Right lung (tissue), 5 donors: ENCODE results near the gene CFL2. TPM values are rescaled to one million over a fixed set of nuclear protein-coding genes. Genes with fewer than 3 reads are reported as not detected.
"Not testable (repeated sequence)": the region's sequence is repeated elsewhere in the genome, so short reads cannot be mapped to it uniquely, and the experiment has no call there.

Experiments used
- DNase-seq, 2 donors: peaks; one replicate each; pipeline ENCODE4 v3.0.0-alpha.2; 2013
- polyA plus RNA-seq, 5 donors: library from polyadenylated mRNA; unstranded; fragments of 120-200 nt; gene quantifications; one replicate each; pipeline versions ENCODE4 v1.2.1 to v1.2.3, GENCODE V29; 2013; ENCODE audit warnings: inconsistent platforms in 1 of 5, low replicate concordance in 1 of 5; ENCODE audit not compliant: insufficient read length in 5 of 5, insufficient read depth in 1 of 5

The CFL2 gene
- polyA plus RNA-seq, 5 donors, result 43.7 to 56.5 (median 49.8) TPM

GRCh38 chr14:34713122-34713680 lies 1.2 kb downstream of the CFL2 start:
- no peak for DNase-seq

GRCh38 chr14:34711796-34712712 lies 2.3 kb downstream of the CFL2 start:
- no peak for DNase-seq

- no peak for DNase-seq
These were observed 3.2 kb downstream of the CFL2 start for GRCh38 chr14:34711169-34711568.

- DNase-seq, result no peak
These were observed 3.6 kb downstream of the CFL2 start for GRCh38 chr14:34710744-34711143.

DNA sequence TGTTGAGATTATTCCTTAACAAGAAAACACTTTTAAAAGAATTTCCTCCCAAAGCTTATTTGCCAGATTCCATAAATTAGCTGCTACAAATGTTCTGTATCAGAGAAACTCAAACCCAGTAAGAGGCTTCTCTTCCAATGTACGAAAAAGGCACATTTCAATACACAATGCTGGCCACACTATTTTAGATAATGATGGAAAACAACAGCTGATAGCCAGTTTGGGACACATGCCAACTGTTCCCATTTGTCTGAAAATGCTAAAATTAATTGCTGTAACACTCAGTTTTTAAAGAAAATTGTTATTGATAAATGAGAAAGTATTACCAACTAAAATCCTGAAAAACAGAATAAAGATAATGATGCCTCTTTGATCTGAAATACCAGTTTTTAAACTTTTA lies 4.4 kb downstream of the CFL2 start:
- DNase-seq, result no peak

GRCh38 chr14:34707722-34708121 lies 6.7 kb downstream of the CFL2 start:
- DNase-seq, result no peak

GRCh38 chr14:34701808-34702207 lies 12.6 kb downstream of the CFL2 start:
- DNase-seq, result no peak

DNA sequence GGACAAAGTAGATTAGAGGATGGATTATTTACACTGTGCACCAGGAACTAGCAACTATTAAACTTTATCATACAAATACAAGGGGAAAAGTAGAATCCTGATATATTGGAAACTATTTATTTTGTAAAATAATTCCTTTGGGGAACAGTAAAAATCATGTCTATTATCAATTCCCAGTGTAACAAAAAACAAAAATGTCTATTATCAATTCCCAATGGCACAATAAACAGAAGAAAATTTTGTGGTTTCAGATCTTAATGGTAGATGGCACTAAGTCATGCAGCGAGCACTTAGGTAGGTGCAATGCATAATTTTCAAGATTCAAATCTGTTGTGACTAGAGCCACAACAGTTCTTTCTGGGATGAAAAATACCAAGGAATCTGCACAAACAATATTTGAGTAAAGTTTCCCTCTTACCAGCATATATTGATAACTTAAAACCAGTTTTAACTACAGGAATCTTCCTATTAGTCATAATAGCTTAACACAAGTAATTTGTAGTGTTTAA lies 13.7 kb downstream of the CFL2 start:
- no peak for DNase-seq

DNA sequence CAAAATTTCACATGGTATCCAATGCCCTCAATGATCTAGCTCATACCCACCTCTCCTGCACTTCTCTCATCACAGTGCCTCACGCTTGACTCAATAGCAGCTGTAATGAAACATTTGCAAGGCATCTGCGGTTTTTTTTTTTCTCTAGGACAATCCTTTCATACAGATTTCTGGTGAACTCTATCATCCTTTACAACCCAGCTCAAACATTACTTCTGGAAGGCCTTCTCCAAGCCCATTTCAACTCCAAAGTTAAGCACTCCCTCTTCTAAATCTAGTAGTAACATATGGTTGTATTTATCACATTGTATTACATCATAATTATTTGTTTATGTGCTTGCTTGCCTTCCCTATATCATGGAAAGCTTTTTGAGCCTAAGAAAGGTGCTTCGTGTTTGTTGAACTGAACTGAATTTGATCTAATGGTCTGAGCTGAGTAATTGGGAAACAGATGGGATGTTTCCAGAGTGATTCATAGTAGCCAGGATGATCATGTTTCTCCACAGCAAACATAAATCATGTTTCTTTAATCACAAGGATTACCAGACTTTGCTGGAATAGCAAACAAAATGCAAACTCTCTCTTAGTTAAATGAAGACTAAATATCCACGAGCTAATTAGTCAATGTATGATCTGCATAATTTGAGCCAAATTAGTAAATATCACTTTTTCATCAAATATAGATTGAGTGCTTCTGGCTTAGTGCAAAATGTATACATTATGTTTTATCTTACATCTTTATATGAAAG lies 14.3 kb downstream of the CFL2 start:
- DNase-seq, result no peak

- DNase-seq, result not testable (repeated sequence)
These were observed 20.2 kb downstream of the CFL2 start for GRCh38 chr14:34694216-34694615.

DNA sequence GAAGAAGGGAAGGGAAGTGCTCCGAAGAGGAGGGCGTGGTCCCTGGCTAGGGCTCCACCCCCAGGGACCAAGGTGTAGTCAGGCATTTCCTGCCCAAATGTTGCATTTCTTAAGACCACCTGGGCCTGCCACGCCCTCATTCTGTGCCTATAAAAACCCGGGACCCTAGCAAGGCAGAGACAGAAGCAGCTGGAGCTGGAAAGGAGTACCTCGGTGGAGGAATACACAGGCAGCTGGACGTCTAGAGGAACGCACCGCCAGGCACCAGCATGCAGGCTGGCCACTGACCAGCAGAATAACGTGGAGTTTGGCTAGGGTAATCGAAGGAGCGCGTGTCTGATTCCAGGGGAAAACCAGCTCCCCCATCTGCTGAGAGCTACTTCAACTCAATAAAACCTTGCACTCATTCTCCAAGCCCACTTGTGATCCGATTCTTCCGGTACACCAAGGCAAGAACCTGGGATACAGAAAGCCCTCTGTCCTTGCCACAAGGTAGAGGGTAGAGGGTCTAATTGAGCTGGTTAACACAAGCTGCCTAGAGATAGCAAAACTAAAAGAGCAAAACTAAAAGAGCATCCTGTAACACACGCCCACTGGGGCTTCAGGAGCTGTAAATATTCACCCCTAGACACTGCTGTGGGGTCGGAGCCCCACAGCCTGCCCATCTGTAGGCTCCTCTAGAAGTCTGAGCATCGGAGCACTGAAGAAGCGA lies 21.0 kb downstream of the CFL2 start:
- DNase-seq, result no peak

DNA sequence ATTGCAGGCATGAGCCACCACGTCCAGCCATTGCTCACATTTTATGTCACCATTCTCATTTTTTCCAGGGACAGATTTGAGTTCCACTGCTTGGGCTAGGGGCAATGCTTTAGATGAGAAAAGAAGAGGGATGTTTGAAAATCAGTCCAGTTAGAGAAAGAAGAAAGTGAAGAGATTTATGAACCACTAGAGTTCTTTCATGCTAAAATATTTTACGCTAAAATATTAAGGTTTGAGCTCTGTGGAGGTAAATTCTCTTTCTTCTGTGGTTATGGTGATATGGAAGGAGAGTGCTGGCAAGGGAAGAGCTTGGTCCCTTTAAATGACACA lies 21.5 kb downstream of the CFL2 start:
- no peak for DNase-seq

DNA sequence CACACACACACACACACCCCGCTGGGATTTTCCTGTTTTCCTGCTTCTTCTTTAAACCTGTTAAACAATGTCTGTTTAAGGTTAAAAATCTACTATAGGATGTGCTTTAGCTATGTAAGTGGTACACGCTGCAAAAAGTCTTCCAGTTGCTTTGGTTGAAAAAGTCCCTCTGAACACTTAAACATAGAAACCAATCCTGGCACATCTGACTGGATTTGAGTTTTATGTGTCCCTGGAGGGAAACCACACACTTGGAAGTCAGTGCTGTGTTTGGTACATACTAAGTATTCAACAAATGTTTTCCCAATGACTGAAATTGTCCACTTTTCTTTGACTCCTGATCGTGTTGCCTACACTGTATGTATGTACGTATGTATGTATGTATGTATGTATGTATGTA lies 22.0 kb downstream of the CFL2 start:
- DNase-seq, result no peak

DNA sequence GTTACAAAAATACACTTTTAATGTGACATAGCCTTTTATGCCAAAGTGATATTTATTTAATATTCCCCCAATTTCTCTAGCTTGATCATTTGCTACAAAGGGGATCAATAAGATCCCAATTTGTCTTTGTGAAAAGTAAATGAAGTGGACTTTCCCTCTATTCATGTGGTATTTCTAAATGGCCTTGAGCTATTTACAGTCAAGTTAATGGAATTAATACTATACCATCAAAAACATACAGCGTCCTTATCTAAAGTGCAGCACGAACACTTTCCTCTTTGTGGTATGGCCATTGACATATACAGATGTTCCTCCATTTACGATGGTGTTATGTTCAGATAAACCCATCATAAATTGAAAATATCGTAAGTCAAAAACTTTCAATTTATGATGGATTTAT lies 23.2 kb downstream of the CFL2 start:
- no peak for DNase-seq

DNA sequence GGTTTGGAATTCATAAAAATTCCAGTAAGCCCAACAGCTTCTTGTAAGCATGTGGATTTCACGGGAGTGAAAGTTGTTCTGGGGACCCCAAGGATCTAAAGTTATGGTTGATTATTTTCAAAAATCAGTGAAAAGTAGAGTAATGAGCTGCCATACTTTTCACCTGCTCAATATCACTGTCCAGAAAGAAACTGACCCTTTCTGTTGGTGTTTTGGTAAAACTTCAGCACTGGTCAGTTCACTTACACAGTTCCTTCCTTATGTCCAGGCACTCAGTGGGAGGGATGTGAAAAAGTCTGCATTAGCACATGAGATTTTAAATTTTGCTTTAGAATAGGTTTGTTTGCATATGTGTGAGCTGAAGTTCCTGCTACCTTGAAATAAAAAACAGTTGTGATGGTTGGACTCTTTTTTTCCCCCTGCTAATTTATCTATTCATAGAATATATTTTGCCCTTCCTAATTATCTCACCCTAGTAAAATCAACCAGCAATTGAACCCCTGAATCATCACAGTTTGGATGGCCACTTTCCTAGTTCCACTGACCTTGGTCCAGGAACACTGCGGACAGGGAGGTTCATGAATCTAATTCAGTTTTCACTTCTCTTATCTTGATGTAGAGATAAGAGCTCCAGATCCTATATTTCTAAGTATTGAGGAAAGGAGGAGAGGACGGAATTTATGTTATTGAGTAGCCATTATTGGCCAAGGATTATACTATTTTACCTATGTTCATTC lies 25.8 kb downstream of the CFL2 start:
- no peak for DNase-seq

DNA sequence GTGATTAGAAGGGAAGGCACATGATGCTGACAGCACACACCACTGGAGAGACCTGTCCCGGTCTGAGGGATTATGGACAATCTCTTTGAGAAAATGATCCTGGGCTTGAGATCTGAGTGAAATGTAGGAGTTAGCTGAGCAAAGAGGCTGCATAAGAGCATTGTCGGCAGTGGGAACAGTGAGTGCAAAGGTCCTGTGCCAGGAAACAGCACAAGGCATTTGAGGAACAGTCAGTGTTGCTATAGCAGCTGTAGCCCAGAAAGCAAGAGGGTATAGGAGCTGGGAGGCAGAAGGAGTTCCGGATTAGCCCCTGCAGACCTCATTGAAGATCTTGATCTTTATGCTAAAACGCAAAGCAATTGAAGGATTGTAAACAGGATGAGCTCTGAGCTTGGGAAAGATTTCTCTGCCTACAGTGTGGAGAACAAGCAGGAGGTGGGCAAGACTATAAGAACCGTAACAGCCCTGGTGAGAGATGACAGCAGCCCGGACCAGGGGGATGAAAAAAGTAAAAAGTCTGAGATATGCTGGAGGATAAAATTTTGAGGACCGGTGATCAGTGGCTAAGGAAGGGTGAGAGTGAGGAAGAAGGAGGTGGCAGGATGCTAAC lies 28.5 kb downstream of the CFL2 start:
- no peak for DNase-seq

DNA sequence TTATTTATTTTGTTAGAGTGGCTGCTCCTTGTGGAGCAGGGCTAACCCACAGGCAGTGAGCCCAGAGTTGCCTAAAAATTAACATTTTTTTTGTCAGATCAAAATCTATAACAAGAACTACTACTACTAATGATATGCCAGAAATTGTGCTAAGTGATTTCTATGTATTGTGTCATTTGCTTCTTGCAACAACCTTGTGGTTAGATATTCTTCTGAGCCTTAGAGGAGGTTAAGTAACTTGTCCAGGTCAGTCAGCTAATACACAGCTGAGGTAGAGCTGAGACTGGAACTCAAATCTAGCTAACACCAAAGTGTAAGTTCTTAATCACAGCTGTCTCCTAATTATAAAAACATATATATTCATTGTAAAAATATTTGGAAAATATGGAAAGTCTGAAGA lies 29.8 kb downstream of the CFL2 start:
- DNase-seq, result no peak

DNA sequence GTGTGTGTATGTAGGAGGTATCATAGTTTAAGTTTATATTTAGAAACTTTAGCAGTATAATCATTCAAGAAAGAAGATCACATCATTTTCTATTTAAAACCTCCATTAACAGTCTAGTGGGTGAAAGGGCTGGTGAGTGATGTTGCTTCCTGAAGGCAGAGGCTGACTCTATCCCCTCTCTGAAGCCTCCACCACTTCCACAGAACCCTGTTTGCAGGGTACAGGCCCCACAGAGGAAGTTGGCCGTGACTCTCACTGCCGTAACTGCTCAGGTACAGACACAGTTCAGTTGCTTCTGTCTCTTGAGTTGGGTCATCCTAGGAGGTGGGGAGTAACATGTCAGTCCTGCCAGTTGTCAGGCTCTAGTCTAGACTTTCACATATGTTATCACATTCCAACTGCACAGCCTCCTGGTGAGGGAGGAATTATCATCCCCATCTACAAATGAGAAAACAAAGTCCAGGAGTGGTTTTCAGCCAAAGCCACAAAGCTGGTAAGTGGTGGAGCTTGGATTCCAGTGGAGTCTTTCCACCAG lies 31.5 kb downstream of the CFL2 start:
- DNase-seq, result no peak

GRCh38 chr14:34680806-34681479 lies 33.5 kb downstream of the CFL2 start:
- no peak for DNase-seq

GRCh38 chr14:34678735-34679134 lies 35.7 kb downstream of the CFL2 start:
- no peak for DNase-seq
